Osteocyte (in vitro differentiated cells): ENCODE measurements around the gene TMUB1. TPM values are rescaled to one million over a fixed set of nuclear protein-coding genes. Genes with fewer than 3 reads are reported as not detected.

ENCODE experiments used
- DNase-seq: peaks from one replicate; pipeline ENCODE4 v3.0.0; 2021; ENCODE audit warnings: mixed read lengths; ENCODE audit not compliant: unreplicated experiment; ENCODE audit errors: extremely low spot score
- H3K27ac Mint-ChIP-seq: one replicate; pipeline ENCODE4 v1.8.0; 2021; ENCODE audit warnings: mild to moderate bottlenecking, mixed read lengths; ENCODE audit not compliant: unreplicated experiment
- H3K27me3 Mint-ChIP-seq: one replicate; pipeline ENCODE4 v1.8.0; 2021; ENCODE audit warnings: mixed read lengths; ENCODE audit not compliant: unreplicated experiment
- H3K36me3 Mint-ChIP-seq: one replicate; pipeline ENCODE4 v1.8.0; 2021; ENCODE audit warnings: mixed read lengths; ENCODE audit not compliant: unreplicated experiment
- H3K4me1 Mint-ChIP-seq: one replicate; pipeline ENCODE4 v1.8.0; 2021; ENCODE audit warnings: mixed read lengths; ENCODE audit not compliant: unreplicated experiment
- H3K4me3 Mint-ChIP-seq: one replicate; pipeline ENCODE4 v1.8.0; 2021; ENCODE audit warnings: mild to moderate bottlenecking, moderate library complexity, mixed read lengths; ENCODE audit not compliant: unreplicated experiment
- H3K9me3 Mint-ChIP-seq: one replicate; pipeline ENCODE4 v1.8.0; 2021; ENCODE audit warnings: mixed read lengths; ENCODE audit not compliant: unreplicated experiment
- CTCF ChIP-seq: fragments of 200-600 bp; sonication (generic); IDR thresholded peaks from 2 replicates; pipeline ENCODE4 v1.5.0; 2021; ENCODE audit warnings: antibody characterized with exemption, mild to moderate bottlenecking, moderate library complexity
- total RNA-seq: library from RNA; stranded (reverse); gene quantifications from 2 replicates; pipeline ENCODE4 v1.2.1, GENCODE V29; 2021

The TMUB1 gene
- total RNA-seq, 1 donor from 2014 or later: 26.1 TPM

GRCh38 chr7:151107882-151108281 lies 24.6 kb upstream of the TMUB1 start:
- peaks cover 45% of the 10 kb centered on the region for H3K4me1 Mint-ChIP-seq
- TF ChIP-seq CTCF: no peak
- H3K36me3 Mint-ChIP-seq: no peaks in the 10 kb centered on the region
- H3K9me3 Mint-ChIP-seq: no peaks in the 10 kb centered on the region
- H3K27me3 Mint-ChIP-seq: no peaks in the 10 kb centered on the region
- DNase-seq: no peak
- no peak overlapping the region for H3K4me3 Mint-ChIP-seq
- H3K27ac Mint-ChIP-seq: no peak overlapping the region

GRCh38 chr7:151104411-151105235 lies 21.3 kb upstream of the TMUB1 start:
- TF ChIP-seq CTCF: no peak
- H3K27ac Mint-ChIP-seq: peak overlapping the region; percentile 46
- peaks cover 2% of the 10 kb centered on the region for H3K36me3 Mint-ChIP-seq
- H3K4me3 Mint-ChIP-seq: no peak overlapping the region
- no peak for DNase-seq
- no peaks in the 10 kb centered on the region for H3K27me3 Mint-ChIP-seq
- peaks cover 42% of the 10 kb centered on the region for H3K4me1 Mint-ChIP-seq
- H3K9me3 Mint-ChIP-seq: no peaks in the 10 kb centered on the region

- DNase-seq: no peak
- no peak for TF ChIP-seq CTCF
Measured at GRCh38 chr7:151103973-151104372, 20.7 kb upstream of the TMUB1 start.

GRCh38 chr7:151102991-151103390 lies 19.7 kb upstream of the TMUB1 start:
- Mint-ChIP-seq H3K4me3 (no peak overlapping the region), H3K4me1 (peaks cover 41% of the 10 kb centered on the region), H3K27me3 (no peaks in the 10 kb centered on the region), H3K36me3 (peaks cover 2% of the 10 kb centered on the region), H3K9me3 (no peaks in the 10 kb centered on the region), H3K27ac (no peak overlapping the region)
- no peak for TF ChIP-seq CTCF
- no peak for DNase-seq

More at GRCh38 chr7:151103973-151104372, 20.7 kb upstream of the TMUB1 start:
- Mint-ChIP-seq H3K27me3 (no peaks in the 10 kb centered on the region), H3K27ac (peak overlapping the region; percentile 46), H3K4me1 (peaks cover 41% of the 10 kb centered on the region), H3K9me3 (no peaks in the 10 kb centered on the region), H3K4me3 (no peak overlapping the region), H3K36me3 (peaks cover 2% of the 10 kb centered on the region)

- Mint-ChIP-seq H3K4me3 (no peak overlapping the region), H3K36me3 (peaks cover 2% of the 10 kb centered on the region), H3K4me1 (peaks cover 46% of the 10 kb centered on the region), H3K9me3 (no peaks in the 10 kb centered on the region), H3K27me3 (no peaks in the 10 kb centered on the region), H3K27ac (no peak overlapping the region)
- DNase-seq: no peak
- no peak for TF ChIP-seq CTCF
Measured at GRCh38 chr7:151101621-151102396, 18.5 kb upstream of the TMUB1 start.
